HepG2 (cell line): ENCODE data around the gene EFEMP2. TPM values are rescaled to one million over a fixed set of nuclear protein-coding genes. Genes with fewer than 3 reads are reported as not detected.

Experiments
- ERF ChIP-seq: IDR thresholded peaks from 2 replicates; pipeline ENCODE4 v1.6.1; 2018; ENCODE audit warnings: missing biosample characterization, missing genetic modification reagents
- FOXK2 ChIP-seq: fragments of 450-650 bp; IDR thresholded peaks from 2 replicates; pipeline ENCODE4 v1.6.1; 2016
- PHF5A ChIP-seq: IDR thresholded peaks from one replicate; pipeline ENCODE4 v1.6.1; 2018; ENCODE audit warnings: low read depth, missing genetic modification reagents; ENCODE audit not compliant: unreplicated experiment
- TMF1 ChIP-seq: sonication (generic); formaldehyde crosslinking; IDR thresholded peaks from 2 replicates; pipeline ENCODE4 v1.8.1; 2022; ENCODE audit warnings: low read depth, missing genetic modification reagents
- ZFP62 ChIP-seq: sonication (generic); formaldehyde crosslinking; IDR thresholded peaks from 2 replicates; pipeline ENCODE4 v1.4.0; 2020; ENCODE audit warnings: missing genetic modification reagents
- ZNF343 ChIP-seq: sonication (generic); formaldehyde crosslinking; IDR thresholded peaks from 2 replicates; pipeline ENCODE4 v1.4.0; 2020; ENCODE audit warnings: mild to moderate bottlenecking, missing genetic modification reagents
- ZNF776 ChIP-seq: sonication (generic); formaldehyde crosslinking; IDR thresholded peaks from 2 replicates; pipeline ENCODE4 v1.4.0; 2020; ENCODE audit warnings: mild to moderate bottlenecking, missing genetic modification reagents
- polyA plus RNA-seq, 8 experiments: library from polyadenylated mRNA; depleted of rRNA in 3 of 8; stranded (reverse) in 7 of 8; unstranded in 1 of 8; fragments of >200 nt; fragmentation: Illumina TruSeq in 4 of 8; extraction: Trizol in 4 of 8; gene quantifications; 2 replicates each; pipeline versions ENCODE4 v1.2.1 to v1.2.3, GENCODE V29; 2011 to 2016; ENCODE audit warnings: low read depth in 4 of 8, missing spikeins in 1 of 8, mixed read lengths in 1 of 8; ENCODE audit not compliant: insufficient read depth in 1 of 8
- total RNA-seq, 5 experiments: library from RNA; depleted of rRNA; stranded (reverse); fragments of >200 nt; fragmentation: Illumina TruSeq; extraction: Trizol; gene quantifications; 2 replicates each; pipeline ENCODE4 v1.2.3, GENCODE V29; 2016; ENCODE audit warnings: low read depth in 1 of 5
- TF ChIP-seq, protein P1 (sequence below): sonication (generic); formaldehyde crosslinking; IDR thresholded peaks from 2 replicates; pipeline ENCODE4 v1.5.1; 2020; ENCODE audit warnings: mild to moderate bottlenecking, missing genetic modification reagents, moderate library complexity
- TF ChIP-seq, protein P2 (sequence below): sonication (generic); formaldehyde crosslinking; IDR thresholded peaks from 2 replicates; pipeline ENCODE4 v1.4.0; 2020; ENCODE audit warnings: missing genetic modification reagents
- TF ChIP-seq, protein P3 (sequence below): sonication (generic); formaldehyde crosslinking; IDR thresholded peaks from 2 replicates; pipeline ENCODE4 v1.9.0; 2022; ENCODE audit warnings: missing genetic modification reagents, mild to moderate bottlenecking, borderline replicate concordance
- TF ChIP-seq, protein P4 (sequence below): sonication (generic); formaldehyde crosslinking; IDR thresholded peaks from 2 replicates; pipeline ENCODE4 v1.4.0; 2020; ENCODE audit warnings: mild to moderate bottlenecking, missing genetic modification reagents
- TF ChIP-seq, protein P5 (sequence below): sonication (generic); formaldehyde crosslinking; IDR thresholded peaks from 2 replicates; pipeline ENCODE4 v1.4.0; 2020; ENCODE audit warnings: mild to moderate bottlenecking, low read depth, missing genetic modification reagents

The EFEMP2 gene
- total and polyA plus RNA-seq, 2 of the 13 experiments (the other 11 are each of a cell fraction or from before 2014, with no cell fraction given), result 7.4 to 29.7 TPM

DNA sequence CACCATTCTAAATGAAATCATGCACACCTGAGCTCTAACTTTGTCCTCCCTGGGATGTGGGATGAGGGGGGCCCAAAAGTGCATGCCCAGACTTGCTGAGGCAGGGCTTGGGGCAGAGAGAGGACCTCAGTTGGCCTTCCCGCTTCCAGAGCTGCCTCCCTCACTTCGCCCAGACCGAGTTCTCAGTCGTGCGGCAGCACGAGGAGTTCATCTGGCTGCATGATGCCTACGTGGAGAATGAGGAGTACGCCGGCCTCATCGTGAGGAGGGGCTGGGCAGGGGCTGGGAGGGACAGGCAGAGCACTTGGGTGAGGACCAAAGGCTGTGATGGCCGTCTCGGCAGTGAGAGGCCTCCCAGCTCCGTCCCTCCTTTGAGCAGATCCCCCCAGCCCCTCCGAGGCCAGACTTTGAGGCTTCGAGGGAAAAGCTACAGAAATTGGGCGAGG, 22.8 kb downstream of the EFEMP2 start (continued):
- TF ChIP-seq ZFP62 (CRISPR knock-in tag), result no peak
- TF ChIP-seq, protein P1, sequence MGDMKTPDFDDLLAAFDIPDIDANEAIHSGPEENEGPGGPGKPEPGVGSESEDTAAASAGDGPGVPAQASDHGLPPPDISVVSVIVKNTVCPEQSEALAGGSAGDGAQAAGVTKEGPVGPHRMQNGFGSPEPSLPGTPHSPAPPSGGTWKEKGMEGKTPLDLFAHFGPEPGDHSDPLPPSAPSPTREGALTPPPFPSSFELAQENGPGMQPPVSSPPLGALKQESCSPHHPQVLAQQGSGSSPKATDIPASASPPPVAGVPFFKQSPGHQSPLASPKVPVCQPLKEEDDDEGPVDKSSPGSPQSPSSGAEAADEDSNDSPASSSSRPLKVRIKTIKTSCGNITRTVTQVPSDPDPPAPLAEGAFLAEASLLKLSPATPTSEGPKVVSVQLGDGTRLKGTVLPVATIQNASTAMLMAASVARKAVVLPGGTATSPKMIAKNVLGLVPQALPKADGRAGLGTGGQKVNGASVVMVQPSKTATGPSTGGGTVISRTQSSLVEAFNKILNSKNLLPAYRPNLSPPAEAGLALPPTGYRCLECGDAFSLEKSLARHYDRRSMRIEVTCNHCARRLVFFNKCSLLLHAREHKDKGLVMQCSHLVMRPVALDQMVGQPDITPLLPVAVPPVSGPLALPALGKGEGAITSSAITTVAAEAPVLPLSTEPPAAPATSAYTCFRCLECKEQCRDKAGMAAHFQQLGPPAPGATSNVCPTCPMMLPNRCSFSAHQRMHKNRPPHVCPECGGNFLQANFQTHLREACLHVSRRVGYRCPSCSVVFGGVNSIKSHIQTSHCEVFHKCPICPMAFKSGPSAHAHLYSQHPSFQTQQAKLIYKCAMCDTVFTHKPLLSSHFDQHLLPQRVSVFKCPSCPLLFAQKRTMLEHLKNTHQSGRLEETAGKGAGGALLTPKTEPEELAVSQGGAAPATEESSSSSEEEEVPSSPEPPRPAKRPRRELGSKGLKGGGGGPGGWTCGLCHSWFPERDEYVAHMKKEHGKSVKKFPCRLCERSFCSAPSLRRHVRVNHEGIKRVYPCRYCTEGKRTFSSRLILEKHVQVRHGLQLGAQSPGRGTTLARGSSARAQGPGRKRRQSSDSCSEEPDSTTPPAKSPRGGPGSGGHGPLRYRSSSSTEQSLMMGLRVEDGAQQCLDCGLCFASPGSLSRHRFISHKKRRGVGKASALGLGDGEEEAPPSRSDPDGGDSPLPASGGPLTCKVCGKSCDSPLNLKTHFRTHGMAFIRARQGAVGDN (CRISPR knock-in tag), result peak; percentile 95
- no peak for TF ChIP-seq TMF1 (CRISPR knock-in tag)
- TF ChIP-seq, protein P2, sequence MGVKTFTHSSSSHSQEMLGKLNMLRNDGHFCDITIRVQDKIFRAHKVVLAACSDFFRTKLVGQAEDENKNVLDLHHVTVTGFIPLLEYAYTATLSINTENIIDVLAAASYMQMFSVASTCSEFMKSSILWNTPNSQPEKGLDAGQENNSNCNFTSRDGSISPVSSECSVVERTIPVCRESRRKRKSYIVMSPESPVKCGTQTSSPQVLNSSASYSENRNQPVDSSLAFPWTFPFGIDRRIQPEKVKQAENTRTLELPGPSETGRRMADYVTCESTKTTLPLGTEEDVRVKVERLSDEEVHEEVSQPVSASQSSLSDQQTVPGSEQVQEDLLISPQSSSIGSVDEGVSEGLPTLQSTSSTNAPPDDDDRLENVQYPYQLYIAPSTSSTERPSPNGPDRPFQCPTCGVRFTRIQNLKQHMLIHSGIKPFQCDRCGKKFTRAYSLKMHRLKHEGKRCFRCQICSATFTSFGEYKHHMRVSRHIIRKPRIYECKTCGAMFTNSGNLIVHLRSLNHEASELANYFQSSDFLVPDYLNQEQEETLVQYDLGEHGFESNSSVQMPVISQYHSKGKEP (CRISPR knock-in tag), result no peak
- TF ChIP-seq, protein P3, sequence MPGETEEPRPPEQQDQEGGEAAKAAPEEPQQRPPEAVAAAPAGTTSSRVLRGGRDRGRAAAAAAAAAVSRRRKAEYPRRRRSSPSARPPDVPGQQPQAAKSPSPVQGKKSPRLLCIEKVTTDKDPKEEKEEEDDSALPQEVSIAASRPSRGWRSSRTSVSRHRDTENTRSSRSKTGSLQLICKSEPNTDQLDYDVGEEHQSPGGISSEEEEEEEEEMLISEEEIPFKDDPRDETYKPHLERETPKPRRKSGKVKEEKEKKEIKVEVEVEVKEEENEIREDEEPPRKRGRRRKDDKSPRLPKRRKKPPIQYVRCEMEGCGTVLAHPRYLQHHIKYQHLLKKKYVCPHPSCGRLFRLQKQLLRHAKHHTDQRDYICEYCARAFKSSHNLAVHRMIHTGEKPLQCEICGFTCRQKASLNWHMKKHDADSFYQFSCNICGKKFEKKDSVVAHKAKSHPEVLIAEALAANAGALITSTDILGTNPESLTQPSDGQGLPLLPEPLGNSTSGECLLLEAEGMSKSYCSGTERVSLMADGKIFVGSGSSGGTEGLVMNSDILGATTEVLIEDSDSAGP (CRISPR knock-in tag), result peak; percentile 44; the same call in 1 of the 2 replicates
- 0 out of 2 replicates have a peak, but pooled peaks have one; percentile 31 for TF ChIP-seq ZNF343 (CRISPR knock-in tag)
- TF ChIP-seq FOXK2, result no peak
- TF ChIP-seq, protein P4, sequence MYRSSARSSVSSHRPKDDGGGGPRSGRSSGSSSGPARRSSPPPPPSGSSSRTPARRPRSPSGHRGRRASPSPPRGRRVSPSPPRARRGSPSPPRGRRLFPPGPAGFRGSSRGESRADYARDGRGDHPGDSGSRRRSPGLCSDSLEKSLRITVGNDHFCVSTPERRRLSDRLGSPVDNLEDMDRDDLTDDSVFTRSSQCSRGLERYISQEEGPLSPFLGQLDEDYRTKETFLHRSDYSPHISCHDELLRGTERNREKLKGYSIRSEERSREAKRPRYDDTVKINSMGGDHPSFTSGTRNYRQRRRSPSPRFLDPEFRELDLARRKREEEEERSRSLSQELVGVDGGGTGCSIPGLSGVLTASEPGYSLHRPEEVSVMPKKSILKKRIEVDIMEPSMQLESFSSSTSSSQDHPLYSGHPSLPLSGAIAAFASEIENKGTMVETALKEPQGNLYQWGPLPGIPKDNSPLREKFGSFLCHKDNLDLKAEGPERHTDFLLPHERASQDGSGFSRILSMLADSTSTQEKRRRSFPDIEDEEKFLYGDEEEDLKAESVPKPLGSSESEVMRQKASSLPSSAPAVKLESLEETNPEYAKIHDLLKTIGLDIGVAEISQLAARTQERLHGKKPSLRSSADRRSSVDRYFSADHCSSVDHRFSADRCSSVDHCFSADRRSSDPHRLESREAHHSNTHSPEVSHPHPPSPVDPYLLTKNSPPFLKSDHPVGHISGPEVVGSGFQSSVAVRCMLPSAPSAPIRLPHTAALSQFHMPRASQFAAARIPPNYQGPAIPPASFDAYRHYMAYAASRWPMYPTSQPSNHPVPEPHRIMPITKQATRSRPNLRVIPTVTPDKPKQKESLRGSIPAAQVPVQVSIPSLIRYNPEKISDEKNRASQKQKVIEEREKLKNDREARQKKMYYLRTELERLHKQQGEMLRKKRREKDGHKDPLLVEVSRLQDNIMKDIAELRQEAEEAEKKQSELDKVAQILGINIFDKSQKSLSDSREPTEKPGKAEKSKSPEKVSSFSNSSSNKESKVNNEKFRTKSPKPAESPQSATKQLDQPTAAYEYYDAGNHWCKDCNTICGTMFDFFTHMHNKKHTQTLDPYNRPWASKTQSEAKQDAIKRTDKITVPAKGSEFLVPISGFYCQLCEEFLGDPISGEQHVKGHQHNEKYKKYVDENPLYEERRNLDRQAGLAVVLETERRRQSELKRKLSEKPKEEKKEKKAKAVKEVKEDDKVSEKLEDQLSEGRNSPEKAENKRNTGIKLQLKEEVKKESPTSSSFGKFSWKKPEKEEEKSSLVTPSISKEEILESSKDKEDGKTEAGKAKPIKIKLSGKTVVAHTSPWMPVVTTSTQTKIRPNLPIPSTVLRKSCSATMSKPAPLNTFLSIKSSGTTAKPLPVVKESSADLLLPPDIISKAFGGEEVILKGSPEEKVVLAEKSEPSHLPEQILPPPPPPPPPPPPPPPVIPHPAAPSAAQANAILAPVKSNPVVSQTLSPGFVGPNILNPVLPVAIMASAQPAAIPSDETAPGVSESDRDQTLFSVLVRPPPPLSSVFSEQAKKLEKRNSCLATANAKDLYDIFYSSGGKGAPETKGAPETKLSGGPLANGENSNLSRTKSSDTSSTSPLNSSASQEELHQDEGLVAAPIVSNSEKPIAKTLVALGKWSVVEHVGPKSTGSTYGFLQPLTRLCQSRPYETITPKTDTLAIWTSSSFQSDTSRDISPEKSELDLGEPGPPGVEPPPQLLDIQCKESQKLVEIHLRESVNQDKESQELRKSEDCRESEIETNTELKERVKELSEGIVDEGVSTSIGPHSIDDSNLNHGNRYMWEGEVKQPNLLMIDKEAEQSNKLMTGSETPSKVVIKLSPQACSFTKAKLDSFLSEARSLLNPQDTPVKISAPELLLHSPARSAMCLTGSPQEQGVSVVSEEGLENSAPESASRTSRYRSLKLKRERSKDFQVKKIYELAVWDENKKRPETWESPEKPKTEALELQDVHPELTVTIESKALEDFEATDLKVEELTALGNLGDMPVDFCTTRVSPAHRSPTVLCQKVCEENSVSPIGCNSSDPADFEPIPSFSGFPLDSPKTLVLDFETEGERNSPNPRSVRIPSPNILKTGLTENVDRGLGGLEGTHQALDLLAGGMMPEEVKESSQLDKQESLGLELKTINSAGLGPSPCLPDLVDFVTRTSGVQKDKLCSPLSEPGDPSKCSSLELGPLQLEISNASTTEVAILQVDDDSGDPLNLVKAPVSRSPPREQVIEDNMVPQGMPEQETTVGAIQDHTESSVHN (CRISPR knock-in tag), result no peak
- no peak for TF ChIP-seq ZNF776
- TF ChIP-seq, protein P5, sequence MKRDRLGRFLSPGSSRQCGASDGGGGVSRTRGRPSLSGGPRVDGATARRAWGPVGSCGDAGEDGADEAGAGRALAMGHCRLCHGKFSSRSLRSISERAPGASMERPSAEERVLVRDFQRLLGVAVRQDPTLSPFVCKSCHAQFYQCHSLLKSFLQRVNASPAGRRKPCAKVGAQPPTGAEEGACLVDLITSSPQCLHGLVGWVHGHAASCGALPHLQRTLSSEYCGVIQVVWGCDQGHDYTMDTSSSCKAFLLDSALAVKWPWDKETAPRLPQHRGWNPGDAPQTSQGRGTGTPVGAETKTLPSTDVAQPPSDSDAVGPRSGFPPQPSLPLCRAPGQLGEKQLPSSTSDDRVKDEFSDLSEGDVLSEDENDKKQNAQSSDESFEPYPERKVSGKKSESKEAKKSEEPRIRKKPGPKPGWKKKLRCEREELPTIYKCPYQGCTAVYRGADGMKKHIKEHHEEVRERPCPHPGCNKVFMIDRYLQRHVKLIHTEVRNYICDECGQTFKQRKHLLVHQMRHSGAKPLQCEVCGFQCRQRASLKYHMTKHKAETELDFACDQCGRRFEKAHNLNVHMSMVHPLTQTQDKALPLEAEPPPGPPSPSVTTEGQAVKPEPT (CRISPR knock-in tag), result 0 out of 2 replicates have a peak, but pooled peaks have one; percentile 59
- TF ChIP-seq PHF5A (CRISPR knock-in tag), result no peak
- TF ChIP-seq ERF (CRISPR knock-in tag), result no peak
